Neural cell (in vitro differentiated cells): Measurements from ENCODE around the gene ACOXL.

Experiments used
- EP300 ChIP-seq: fragments of 450-650 bp; conservative IDR thresholded peaks from 2 replicates; pipeline ENCODE4 v1.6.1; 2014; ENCODE audit warnings: antibody characterized with exemption, mild to moderate bottlenecking, moderate library complexity; ENCODE audit not compliant: poor library complexity, severe bottlenecking
- EZH2 ChIP-seq: fragments of 200-600, 300-800 bp; shearing (Covaris generic), sonication (generic); IDR thresholded peaks from 2 replicates; pipeline ENCODE4 v1.6.1; 2014; ENCODE audit warnings: antibody characterized with exemption, low read length, borderline replicate concordance, mild to moderate bottlenecking; ENCODE audit not compliant: insufficient read depth, poor library complexity, severe bottlenecking
- MXI1 ChIP-seq: fragments of 450-650 bp; conservative IDR thresholded peaks from 2 replicates; pipeline ENCODE4 v1.6.1; 2014; ENCODE audit warnings: antibody characterized with exemption, mild to moderate bottlenecking; ENCODE audit not compliant: poor library complexity, severe bottlenecking
- POLR2AphosphoS5 ChIP-seq: IDR thresholded peaks from 2 replicates; pipeline ENCODE4 v1.6.1; 2012
- RAD21 ChIP-seq: fragments of 450-650 bp; conservative IDR thresholded peaks from 2 replicates; pipeline ENCODE4 v1.6.1; 2014; ENCODE audit warnings: antibody characterized with exemption, mild to moderate bottlenecking, moderate library complexity
- TAF1 ChIP-seq: IDR thresholded peaks from 2 replicates; pipeline ENCODE4 v1.6.1; 2012; ENCODE audit warnings: low read depth
- TF ChIP-seq, protein P1 (sequence below): fragments of 450-650 bp; IDR thresholded peaks from 2 replicates; pipeline ENCODE4 v1.5.1; 2014; ENCODE audit warnings: antibody characterized with exemption, mild to moderate bottlenecking, moderate library complexity; ENCODE audit not compliant: poor library complexity, severe bottlenecking
- TF ChIP-seq, protein P2 (sequence below): IDR thresholded peaks from 2 replicates; pipeline ENCODE4 v1.6.1; 2012; ENCODE audit warnings: borderline replicate concordance

DNA sequence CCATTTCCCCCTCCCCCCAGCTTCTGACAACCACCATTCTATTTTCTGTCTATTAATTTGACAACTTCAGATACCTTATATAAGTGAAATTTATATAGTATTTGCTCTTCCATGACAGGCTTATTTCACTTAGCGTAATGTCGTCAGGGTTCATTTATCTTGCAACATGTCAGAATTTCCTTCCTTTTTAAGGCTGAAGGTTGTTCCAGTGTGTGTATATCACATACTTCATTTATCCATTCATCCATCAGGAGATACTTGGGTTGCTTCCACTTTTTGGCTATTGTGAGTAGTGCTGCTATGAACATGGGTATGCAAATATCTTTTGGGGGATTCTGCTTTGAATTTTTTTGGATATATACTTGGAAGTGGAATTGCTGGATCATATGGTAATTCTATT lies 395.7 kb downstream of the ACOXL start:
- TF ChIP-seq EP300 (no peak), POLR2AphosphoS5 (no peak), MXI1 (no peak), RAD21 (no peak), TAF1 (no peak), EZH2 (no peak)
- TF ChIP-seq, protein P1, sequence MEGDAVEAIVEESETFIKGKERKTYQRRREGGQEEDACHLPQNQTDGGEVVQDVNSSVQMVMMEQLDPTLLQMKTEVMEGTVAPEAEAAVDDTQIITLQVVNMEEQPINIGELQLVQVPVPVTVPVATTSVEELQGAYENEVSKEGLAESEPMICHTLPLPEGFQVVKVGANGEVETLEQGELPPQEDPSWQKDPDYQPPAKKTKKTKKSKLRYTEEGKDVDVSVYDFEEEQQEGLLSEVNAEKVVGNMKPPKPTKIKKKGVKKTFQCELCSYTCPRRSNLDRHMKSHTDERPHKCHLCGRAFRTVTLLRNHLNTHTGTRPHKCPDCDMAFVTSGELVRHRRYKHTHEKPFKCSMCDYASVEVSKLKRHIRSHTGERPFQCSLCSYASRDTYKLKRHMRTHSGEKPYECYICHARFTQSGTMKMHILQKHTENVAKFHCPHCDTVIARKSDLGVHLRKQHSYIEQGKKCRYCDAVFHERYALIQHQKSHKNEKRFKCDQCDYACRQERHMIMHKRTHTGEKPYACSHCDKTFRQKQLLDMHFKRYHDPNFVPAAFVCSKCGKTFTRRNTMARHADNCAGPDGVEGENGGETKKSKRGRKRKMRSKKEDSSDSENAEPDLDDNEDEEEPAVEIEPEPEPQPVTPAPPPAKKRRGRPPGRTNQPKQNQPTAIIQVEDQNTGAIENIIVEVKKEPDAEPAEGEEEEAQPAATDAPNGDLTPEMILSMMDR = no peak
- TF ChIP-seq, protein P2, sequence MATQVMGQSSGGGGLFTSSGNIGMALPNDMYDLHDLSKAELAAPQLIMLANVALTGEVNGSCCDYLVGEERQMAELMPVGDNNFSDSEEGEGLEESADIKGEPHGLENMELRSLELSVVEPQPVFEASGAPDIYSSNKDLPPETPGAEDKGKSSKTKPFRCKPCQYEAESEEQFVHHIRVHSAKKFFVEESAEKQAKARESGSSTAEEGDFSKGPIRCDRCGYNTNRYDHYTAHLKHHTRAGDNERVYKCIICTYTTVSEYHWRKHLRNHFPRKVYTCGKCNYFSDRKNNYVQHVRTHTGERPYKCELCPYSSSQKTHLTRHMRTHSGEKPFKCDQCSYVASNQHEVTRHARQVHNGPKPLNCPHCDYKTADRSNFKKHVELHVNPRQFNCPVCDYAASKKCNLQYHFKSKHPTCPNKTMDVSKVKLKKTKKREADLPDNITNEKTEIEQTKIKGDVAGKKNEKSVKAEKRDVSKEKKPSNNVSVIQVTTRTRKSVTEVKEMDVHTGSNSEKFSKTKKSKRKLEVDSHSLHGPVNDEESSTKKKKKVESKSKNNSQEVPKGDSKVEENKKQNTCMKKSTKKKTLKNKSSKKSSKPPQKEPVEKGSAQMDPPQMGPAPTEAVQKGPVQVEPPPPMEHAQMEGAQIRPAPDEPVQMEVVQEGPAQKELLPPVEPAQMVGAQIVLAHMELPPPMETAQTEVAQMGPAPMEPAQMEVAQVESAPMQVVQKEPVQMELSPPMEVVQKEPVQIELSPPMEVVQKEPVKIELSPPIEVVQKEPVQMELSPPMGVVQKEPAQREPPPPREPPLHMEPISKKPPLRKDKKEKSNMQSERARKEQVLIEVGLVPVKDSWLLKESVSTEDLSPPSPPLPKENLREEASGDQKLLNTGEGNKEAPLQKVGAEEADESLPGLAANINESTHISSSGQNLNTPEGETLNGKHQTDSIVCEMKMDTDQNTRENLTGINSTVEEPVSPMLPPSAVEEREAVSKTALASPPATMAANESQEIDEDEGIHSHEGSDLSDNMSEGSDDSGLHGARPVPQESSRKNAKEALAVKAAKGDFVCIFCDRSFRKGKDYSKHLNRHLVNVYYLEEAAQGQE = no peak
